Left colon (tissue), 2 donors: Measurements from ENCODE around the gene KCNIP3. TPM values are rescaled to one million over a fixed set of nuclear protein-coding genes. Genes with fewer than 3 reads are reported as not detected.
A peak's percentile ranks its signal among the peaks of the same experiment; 100 is the strongest.
"Not testable (repeated sequence)": the region's sequence is repeated elsewhere in the genome, so short reads cannot be mapped to it uniquely, and the experiment has no call there.

Source experiments
- ATAC-seq: fragments of 200-7000 bp; cut with Tn5 transposase; one replicate; pipeline ENCODE4 v1.9.1; 2020; ENCODE audit warnings: mild to moderate bottlenecking, moderate library complexity
- DNase-seq, 2 donors: peaks; one replicate each; pipeline ENCODE4 v3.0.0-alpha.2; 2020
- intact Hi-C, 2 donors: fragments of 100-400 bp; cut with DNase I in 1 of 2; cut with micrococcal nuclease in 1 of 2; formaldehyde crosslinking; loops; one replicate each; pipeline versions ENCODE4 v1.11.2 to v1.14.0; 2022; cut with DNase I, micrococcal nuclease
- long read RNA-seq: library from polyadenylated mRNA; unstranded; transcript quantifications from one replicate; pipeline ENCODE4 v2.0.0, GENCODE V29; 2021
- total RNA-seq, 2 donors: library from RNA; stranded (reverse); fragmentation: NEBNext Ultra II Directional; extraction: Animal tissue kit (Norgen Biotek cat#: 25700); gene quantifications; one replicate each; pipeline ENCODE4 v1.2.1, GENCODE V29; 2021
- donor health status: DM: no; HTN: no; CAD: no.
- donor health status: DM: yes; HTN: yes; CAD: no.

The KCNIP3 gene
- total RNA-seq, result 1 to 10 TPM; 3.0 to 4.7 TPM
- long read RNA-seq, partial matches to known transcripts, result 0 of 3 reads
- long read RNA-seq, other reads (novel, unspliced or antisense), result 3 of 3 reads

GRCh38 chr2:95296880-95297487, at the start of gene KCNIP3:
TSS of gene KCNIP3 (plus strand) at chr2:95297347. CDS start at chr2:95297439, 92 bp downstream.
- DNase-seq (peak in 1 of 2 donors; percentile 43), ATAC-seq (peak; percentile 60)

GRCh38 chr2:95258271-95258670, 38.9 kb upstream of the KCNIP3 start:
- no peak for ATAC-seq
- intact Hi-C loops, result no loop called here
- no peak for DNase-seq

More at GRCh38 chr2:95296880-95297487, at the start of gene KCNIP3:
- intact Hi-C loops, result no loop called here

- DNase-seq (no peak), ATAC-seq (no peak)
- intact Hi-C loops, result no loop called here
These were observed 36.8 kb upstream of the KCNIP3 start for GRCh38 chr2:95260028-95261023.

- intact Hi-C loops, result no loop called here
- no peak for ATAC-seq
- DNase-seq, result no peak
These were observed 35.5 kb upstream of the KCNIP3 start for GRCh38 chr2:95261602-95262001.

- ATAC-seq (no peak), DNase-seq (no peak)
- intact Hi-C loops, result no loop called here
These were observed 34.1 kb upstream of the KCNIP3 start for GRCh38 chr2:95262896-95263542.

GRCh38 chr2:95264624-95265023, 32.5 kb upstream of the KCNIP3 start:
- no peak for ATAC-seq
- intact Hi-C loops, result no loop called here
- no peak for DNase-seq

- intact Hi-C loops, result no loop called here
These were observed 32.0 kb upstream of the KCNIP3 start for GRCh38 chr2:95265182-95265581.

GRCh38 chr2:95266781-95267430, 30.2 kb upstream of the KCNIP3 start:
- DNase-seq (peak in 1 of 2 donors; percentile 8), ATAC-seq (no peak)
- intact Hi-C loops, result no loop called here

More at GRCh38 chr2:95265182-95265581, 32.0 kb upstream of the KCNIP3 start:
- ATAC-seq (no peak), DNase-seq (peak in 1 of 2 donors; percentile 16)

- ATAC-seq, result no peak
- peak in 1 of 2 donors; percentile 10 for DNase-seq
- intact Hi-C loops, result no loop called here
These were observed 29.5 kb upstream of the KCNIP3 start for GRCh38 chr2:95267458-95268210.

GRCh38 chr2:95268211-95269035, 28.7 kb upstream of the KCNIP3 start:
- intact Hi-C loops, result no loop called here
- DNase-seq, result peak in 1 of 2 donors; percentile 8
- ATAC-seq, result no peak

- no peak for ATAC-seq
- intact Hi-C loops, result no loop called here
- peak in 1 of 2 donors; percentile 7 for DNase-seq
These were observed 28.0 kb upstream of the KCNIP3 start for GRCh38 chr2:95269036-95269680.

- not testable (repeated sequence) for DNase-seq, ATAC-seq
These were observed 27.4 kb upstream of the KCNIP3 start for GRCh38 chr2:95269745-95270144.

GRCh38 chr2:95270541-95271081, 26.5 kb upstream of the KCNIP3 start:
- no peak for ATAC-seq
- intact Hi-C loops, result no loop called here
- peak in 1 of 2 donors; percentile 18 for DNase-seq

More at GRCh38 chr2:95269745-95270144, 27.4 kb upstream of the KCNIP3 start:
- intact Hi-C loops, result not testable (repeated sequence)

GRCh38 chr2:95271381-95271971, 25.7 kb upstream of the KCNIP3 start:
- ATAC-seq, result no peak

GRCh38 chr2:95272299-95272751, 24.8 kb upstream of the KCNIP3 start:
- ATAC-seq, result no peak
- peak in 1 of 2 donors; percentile 20 for DNase-seq
- intact Hi-C loops, result no loop called here

More at GRCh38 chr2:95271381-95271971, 25.7 kb upstream of the KCNIP3 start:
- intact Hi-C loops, result no loop called here
- peak in 1 of 2 donors; percentile 20 for DNase-seq

GRCh38 chr2:95272781-95273180, 24.4 kb upstream of the KCNIP3 start:
- intact Hi-C loops, result no loop called here
- peak in 1 of 2 donors; percentile 13 for DNase-seq
- no peak for ATAC-seq
